IPS-18c (cell line): ENCODE results near the gene WDHD1.
"Not testable (repeated sequence)": the region's sequence is repeated elsewhere in the genome, so short reads cannot be mapped to it uniquely, and the experiment has no call there.

ENCODE experiments used
- H3K4me3 ChIP-seq: 2 replicates; pipeline ENCODE4 v1.7.0; 2013; ENCODE audit warnings: low read depth, mild to moderate bottlenecking, low read length, moderate library complexity; ENCODE audit not compliant: insufficient read depth
- H3K9me3 ChIP-seq: one replicate; pipeline ENCODE4 v1.6.1; 2013; ENCODE audit warnings: mild to moderate bottlenecking, low read length, moderate library complexity; ENCODE audit not compliant: control insufficient read depth, insufficient read depth

The WDHD1 gene

GRCh38 chr14:54901380-54902142, 125.3 kb downstream of the WDHD1 start:
- H3K4me3 ChIP-seq: peak overlapping the region; percentile 88
- H3K9me3 ChIP-seq: no peaks in the 10 kb centered on the region

GRCh38 chr14:54899573-54899972, 127.3 kb downstream of the WDHD1 start:
- no peaks in the 10 kb centered on the region for H3K9me3 ChIP-seq
- H3K4me3 ChIP-seq: no peak overlapping the region

- not testable (repeated sequence) for H3K4me3 ChIP-seq, H3K9me3 ChIP-seq
These were observed 128.9 kb downstream of the WDHD1 start for GRCh38 chr14:54897809-54898555.

- no peaks in the 10 kb centered on the region for H3K9me3 ChIP-seq
- no peak overlapping the region for H3K4me3 ChIP-seq
These were observed 131.2 kb downstream of the WDHD1 start for GRCh38 chr14:54895683-54896082.

DNA sequence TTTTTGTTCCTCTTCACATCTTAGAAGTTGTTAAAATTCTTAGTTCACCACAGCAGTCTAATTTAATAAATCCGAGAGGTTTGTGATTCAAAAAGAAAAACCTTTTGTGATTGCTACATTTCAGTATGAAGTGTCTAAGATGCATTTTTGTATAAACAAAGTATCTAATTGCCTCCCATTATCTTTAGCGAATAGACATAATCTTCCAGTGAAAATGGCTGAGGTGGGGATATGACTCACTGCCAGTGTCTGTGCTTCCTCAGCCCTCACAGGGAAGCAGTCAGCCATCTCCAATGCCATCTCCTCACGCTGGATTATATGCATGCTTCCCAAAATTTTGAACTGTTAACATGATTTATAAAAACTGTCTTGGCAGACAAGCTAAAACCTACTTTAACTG, 131.9 kb downstream of the WDHD1 start:
- H3K4me3 ChIP-seq: no peak overlapping the region
- H3K9me3 ChIP-seq: no peaks in the 10 kb centered on the region

DNA sequence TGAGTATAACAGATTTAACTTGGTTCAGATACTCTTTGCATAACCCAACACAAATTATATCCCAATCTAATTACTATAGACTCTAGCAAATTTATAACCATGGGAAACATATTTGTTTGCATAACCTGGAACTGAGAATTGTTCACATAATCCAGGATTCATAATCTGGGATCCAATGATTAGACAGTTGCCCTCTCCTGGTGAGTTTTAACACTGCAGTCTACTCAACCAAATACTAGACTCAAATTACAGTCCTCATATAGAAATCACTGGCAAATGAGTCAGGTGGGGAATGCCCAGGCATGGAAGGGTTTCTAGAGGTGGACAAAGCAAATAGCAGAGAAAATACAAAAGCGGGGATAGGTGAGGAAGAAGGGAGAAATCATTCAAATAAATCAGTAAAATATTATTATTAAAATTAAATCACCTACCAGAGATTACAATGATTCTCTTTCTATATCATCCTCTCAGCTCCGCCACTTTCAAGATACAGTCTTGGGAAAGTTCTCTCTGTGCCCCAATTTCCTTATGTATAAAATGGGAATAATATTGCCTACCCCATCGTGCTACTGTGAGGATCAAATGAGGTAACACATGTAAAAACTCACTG, 133.6 kb downstream of the WDHD1 start:
- Histone ChIP-seq H3K9me3 (no peaks in the 10 kb centered on the region), H3K4me3 (no peak overlapping the region)

DNA sequence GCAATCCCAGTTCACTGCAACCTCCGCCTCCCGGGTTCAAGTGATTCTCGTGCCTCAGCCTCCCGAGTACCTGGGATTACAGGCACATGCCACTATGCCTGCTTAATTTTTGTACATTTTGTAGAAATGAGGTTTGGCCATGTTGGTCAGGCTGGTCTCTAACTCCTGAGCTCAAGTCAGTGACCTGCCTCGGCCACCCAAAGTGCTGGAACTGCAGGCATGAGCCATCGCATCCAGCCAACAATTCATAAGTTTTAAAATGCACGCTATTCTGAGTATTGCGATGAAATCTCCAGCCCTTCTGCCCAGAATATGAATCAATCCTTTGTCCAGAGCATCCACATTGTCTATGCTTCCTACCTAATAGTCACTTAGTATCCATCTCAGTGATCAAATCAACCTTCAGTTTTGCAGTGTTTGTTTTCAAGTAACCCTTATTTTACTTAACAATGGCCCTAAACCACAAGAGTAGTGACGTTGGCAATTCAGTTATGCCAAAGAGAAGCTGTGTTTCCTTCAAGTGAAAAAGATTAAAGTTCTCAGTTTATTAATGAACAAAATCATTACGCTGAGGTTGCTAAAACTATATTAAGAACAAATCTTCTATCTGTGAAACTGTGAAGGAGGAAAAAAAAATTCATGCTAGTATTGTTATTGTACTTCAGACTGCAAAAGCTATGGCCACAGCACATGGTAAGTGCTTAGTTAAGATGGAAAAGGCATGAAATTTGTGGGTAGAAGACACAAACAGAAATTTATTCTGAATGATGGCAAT, 135.2 kb downstream of the WDHD1 start:
- Histone ChIP-seq H3K9me3 (no peaks in the 10 kb centered on the region), H3K4me3 (no peak overlapping the region)

DNA sequence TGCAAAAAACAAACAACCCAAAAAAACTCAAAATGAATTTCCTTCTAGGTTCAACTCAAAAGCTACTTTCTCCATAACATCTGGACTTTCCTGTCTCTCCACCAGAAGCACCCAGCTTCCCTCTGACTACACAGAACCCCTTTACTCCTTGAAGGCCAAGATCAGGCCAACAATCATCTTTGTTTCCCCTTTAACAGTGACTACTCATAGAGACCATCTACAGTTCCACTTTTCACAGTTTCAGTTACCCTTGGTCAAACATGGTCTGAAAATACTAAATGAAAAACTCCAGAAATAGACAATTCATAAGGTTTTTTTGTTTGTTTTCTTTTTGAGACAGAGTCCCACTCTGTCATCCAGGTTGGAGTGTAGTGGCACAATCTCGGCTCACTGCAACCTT, 136.1 kb downstream of the WDHD1 start:
- Histone ChIP-seq H3K4me3 (no peak overlapping the region), H3K9me3 (no peaks in the 10 kb centered on the region)

- Histone ChIP-seq H3K4me3 (no peak overlapping the region), H3K9me3 (no peaks in the 10 kb centered on the region)
These were observed 137.0 kb downstream of the WDHD1 start for GRCh38 chr14:54889919-54890318.
